Endometrial microvascular endothelial cells (primary cell): ENCODE data around the gene TES. TPM values are rescaled to one million over a fixed set of nuclear protein-coding genes. Genes with fewer than 3 reads are reported as not detected.

ENCODE experiments used
- in situ Hi-C: cut with HindIII; loops from 2 replicates; pipeline ENCODE4 v1.10.0; 2017; ENCODE audit warnings: low sequenced_read_pairs, low pct_unique_long_range_greater_than_20kb; ENCODE audit errors: inconsistent ontology term
- total RNA-seq: library from RNA; depleted of rRNA; stranded (reverse); fragments of >200 nt; gene quantifications from one replicate; pipeline ENCODE4 v1.2.3, GENCODE V29; 2015; ENCODE audit errors: inconsistent ontology term

Gene TES
- total RNA-seq, 1 donor from 2014 or later: 69.2 TPM

DNA sequence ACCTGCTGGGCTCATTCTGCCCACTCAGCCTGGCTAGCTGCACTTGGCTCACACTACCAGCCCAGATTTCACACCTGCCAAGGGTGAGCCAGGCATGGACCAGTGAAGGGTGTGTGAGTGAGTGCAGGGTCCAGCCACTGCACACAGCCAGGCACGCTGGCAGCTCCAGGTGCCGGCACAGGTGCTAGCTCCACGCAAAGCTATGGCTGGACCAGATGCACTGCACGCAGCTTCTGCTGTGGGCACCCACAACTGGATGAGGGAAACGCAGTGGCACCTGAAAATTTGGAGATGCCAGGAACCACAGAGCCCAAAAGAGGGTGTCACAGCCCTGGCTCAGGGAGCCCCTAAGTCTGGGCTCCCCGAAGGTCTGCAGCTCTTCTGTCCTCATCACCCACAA is 24.9 kb upstream of the TES start:
- in situ Hi-C loops: no loop called here

DNA sequence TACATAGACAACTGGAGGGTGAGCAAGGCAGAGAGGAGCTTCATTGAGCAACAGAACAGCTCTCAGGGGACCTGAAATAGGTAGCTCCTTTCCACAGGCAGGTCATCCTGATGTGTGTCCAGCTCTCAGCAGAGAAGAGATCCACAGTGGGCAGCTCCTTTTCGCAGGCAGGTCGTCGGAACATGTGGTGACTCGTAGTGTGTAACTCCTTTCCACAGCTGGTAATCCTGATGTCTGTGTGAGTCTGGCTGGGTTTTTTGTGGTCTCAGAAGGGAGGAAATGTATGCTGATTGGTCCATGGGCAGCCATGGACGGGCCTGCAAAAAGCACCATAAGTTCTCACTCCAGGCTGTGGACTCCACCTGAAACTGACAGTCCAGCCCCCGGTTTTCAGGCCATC is 24.4 kb upstream of the TES start:
- in situ Hi-C loops: no loop called here

DNA sequence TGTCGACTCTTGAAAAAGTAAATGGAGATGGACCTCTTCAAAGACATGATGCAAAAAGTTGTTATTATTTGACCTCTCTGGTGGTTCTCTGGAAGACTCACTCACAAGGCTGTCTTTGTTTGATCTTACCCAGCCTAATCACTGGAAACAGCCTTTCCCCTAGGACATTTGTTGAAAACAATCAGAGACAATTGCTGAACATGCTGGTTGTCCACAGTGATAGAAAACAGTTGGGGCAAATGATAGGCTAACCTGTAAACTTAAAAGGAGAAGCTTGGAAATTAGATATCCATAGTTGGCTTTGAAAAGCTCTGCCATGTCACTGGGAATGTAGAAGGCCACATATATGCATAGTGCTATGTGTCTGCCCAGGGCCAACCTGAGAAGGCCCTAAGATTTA is 22.9 kb upstream of the TES start:
- in situ Hi-C loops: no loop called here

DNA sequence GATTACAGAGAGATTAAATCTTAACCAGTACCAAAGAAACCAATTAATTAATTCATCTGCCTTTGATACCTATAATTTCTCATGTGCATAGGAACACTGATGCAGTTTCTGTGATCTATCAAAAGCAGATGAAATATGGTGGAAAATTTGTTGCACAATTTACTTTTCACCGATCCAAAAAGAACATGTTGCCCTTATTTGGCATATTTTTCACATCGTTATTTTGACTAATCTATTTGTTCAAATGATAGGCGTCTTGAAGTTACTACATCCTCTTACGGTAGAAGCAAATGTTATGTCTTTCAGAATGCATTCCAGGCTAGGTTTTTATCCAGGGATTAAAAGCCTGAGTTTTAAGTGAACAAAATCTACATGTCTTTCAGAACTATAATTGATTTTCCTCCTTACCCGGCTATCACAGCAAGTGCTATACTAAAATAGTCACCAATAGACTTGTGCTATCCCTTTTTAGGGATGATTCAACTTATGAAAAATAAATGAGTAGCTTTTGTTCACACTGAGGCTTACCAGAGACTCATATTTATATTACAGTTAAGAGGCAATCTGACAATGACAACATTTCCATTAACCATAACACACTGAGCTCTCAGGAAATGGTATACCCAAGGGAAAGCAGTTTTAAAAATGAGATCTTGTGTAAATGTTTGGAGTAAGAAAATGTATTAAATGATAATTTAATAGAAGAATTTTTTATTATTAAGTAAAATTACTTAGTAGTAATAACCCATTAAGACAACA is 16.8 kb upstream of the TES start:
- in situ Hi-C loops: no loop called here

DNA sequence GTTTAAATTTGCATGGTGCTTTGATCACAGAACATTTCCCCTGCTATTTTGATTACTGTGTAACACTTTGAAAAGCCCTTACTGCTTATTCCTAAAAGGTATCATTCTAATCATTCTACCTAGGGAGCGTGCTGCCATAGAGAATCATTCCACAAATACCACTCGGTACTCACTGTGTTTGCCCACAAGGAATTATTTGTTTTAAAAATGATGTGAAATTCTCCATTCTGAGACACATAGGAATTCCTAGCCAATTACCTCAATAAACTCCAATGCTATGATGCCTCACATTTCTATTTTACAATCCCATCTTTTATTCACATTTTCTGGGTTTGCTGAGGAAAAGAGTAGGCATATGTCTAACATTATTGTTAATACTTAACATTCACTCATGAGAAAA is 16.2 kb upstream of the TES start:
- in situ Hi-C loops: no loop called here

DNA sequence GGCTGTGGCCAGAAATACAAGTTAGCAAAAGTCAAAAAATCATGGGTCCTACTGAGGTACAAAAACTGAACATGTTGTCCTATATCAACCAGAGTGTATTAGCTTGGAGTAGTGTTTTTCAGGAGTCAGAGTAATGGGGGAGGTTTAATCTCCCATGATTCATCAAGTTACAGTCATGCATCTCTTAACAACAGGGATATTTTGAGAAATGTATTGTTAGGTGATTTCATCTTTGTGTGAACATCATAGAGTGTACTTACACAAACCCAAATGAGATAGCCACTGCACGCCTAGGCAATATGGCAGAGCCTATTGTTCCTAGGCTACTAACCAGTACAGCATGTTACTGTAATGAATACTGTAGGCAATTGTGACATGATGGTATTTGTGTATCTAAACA is 14.9 kb upstream of the TES start:
- in situ Hi-C loops: no loop called here

DNA sequence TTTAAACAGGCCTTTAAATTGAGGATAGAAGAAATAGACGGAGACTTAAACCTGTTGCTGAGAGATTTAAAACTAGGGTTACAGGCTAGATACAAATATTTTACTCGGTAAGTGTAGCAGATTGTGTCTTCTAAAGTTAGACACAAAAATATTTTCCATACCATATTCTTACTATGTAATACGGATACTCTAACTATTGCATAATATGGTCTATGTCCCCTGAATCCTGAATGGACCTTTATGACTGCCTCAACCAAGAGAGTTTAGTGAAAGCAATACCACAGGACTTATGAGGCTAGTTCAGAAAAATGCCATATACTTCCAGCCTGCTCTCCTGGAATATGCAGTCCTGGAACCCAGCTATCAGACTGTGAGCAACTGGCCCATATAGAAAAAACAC is 13.4 kb upstream of the TES start:
- in situ Hi-C loops: no loop called here

DNA sequence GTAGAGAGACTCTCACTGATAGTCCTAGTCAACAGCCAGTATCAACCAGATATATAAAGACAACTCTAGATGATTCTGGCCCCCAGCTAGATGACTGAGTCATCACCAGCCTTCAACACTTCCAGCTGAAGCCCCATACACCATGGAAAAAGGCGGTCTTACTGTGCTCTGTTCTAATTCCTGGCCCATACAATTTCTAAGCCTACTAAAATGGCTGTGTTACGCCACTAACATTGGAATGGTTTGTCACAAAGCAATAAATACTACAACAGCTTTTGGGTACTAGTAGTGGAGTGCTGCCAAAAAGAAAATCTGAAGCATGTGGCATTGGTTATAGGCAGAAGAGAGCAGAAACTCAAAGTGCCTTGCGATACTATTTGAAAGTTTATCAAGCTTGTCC is 13.0 kb upstream of the TES start:
- in situ Hi-C loops: no loop called here

DNA sequence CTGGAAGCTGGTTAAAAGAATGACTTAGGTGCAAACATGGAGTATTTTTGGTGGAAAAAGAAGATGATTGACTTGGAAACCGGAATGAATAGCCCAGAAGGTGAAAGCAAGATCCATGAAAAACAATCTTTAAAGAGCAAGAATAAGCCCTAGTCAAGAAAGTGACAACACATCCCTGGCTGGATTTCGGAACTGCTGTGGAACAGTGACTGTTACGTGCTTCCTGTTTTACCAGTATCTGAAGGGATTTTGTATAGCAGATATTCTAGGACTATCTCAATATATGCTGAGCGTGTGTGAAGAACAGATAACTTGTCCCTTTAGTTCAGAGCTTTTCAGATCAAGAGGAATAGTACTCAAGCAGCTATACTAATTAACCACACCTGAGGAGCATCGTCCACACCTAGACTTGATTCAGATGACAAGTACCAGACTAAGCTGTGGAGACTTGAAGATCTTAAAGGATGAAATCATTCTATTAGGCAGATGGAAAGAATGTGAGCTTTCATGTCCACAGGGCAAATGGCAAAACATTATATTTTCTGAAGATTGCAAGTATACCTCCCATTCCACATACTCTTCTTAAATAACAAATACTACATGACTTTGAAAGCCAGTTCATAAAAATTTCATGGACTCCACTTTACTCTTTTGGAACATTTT is 11.5 kb upstream of the TES start:
- in situ Hi-C loops: no loop called here

DNA sequence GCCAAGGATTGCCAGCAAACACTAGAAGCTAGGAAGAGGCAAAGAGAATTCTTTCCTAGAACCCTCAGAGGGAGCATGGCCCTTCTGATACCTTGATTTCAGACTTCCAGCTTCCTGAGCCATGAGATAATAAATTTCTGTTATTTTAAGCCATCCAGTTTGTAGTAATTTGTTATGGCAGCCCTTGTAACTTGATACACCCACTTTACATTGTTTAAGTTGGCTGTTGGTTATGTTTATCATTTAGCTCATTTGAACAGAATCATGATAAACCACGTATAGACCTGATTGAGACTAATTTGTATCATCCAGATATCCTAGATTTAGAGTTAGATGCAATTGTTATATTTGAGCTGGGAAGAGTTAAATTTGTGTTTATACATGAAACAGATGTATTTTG is 9.4 kb upstream of the TES start:
- in situ Hi-C loops: no loop called here

DNA sequence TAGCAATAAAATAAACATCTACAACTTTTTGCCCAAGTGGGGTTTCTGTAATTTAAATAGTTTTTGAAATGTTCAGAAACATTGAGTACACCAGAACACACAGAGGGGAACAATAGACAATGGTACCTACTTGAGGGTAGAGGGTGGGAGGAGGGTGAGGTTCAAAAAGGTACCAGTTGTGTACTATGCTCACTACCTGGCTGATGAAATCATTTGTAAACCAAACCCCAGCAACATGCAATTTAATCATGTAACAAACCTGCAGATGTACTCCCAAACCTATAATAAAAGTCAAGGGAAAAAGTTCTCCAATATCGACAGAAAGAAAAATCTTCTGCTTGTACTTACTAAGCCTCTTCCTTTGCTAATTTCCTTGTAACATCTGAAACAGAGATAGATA is 4.2 kb upstream of the TES start:
- in situ Hi-C loops: no loop called here

DNA sequence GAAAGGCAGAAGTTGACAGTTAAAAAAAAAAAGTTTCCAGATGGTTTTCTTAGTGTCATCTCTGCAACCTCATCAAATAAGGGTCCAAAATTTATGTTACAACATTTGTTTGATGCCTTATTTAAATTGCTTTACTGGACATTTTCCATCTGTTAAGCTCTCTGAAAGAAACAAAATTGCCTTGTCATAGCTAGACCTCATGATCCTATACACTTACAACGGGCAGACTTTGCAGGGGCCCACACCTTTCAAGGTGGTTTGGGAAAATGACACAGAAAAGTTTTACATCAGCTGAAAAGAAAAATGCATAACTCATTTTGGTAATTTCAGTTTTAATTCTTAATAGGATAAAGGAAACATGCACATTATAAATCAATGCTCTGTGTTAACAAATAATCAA is 1.4 kb upstream of the TES start:
- in situ Hi-C loops: no loop called here

DNA sequence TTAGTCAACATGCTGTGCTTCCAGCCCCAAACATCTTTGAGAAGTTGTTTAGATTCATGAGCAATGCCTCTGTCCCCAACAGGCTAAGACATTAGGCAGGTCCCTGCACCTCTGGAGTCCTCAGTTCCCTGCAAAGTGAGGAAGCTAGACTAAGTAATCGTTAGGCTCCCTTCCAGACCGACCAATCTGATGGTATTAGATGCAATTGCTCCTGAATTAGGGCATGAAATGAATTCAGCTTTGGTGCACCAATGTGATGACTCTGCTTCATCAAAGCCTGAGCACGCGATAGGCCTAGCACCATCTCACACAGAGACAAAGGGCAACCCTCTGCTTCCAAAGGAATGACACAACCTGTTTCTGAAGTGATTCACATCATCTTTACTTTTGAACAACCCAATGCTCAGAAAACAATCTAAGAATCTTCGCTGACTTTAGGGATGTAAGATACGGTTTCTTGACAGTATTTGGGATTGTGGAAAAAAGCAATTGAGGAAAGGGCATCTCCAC is 723 bp upstream of the TES start:
- in situ Hi-C loops: no loop called here

DNA sequence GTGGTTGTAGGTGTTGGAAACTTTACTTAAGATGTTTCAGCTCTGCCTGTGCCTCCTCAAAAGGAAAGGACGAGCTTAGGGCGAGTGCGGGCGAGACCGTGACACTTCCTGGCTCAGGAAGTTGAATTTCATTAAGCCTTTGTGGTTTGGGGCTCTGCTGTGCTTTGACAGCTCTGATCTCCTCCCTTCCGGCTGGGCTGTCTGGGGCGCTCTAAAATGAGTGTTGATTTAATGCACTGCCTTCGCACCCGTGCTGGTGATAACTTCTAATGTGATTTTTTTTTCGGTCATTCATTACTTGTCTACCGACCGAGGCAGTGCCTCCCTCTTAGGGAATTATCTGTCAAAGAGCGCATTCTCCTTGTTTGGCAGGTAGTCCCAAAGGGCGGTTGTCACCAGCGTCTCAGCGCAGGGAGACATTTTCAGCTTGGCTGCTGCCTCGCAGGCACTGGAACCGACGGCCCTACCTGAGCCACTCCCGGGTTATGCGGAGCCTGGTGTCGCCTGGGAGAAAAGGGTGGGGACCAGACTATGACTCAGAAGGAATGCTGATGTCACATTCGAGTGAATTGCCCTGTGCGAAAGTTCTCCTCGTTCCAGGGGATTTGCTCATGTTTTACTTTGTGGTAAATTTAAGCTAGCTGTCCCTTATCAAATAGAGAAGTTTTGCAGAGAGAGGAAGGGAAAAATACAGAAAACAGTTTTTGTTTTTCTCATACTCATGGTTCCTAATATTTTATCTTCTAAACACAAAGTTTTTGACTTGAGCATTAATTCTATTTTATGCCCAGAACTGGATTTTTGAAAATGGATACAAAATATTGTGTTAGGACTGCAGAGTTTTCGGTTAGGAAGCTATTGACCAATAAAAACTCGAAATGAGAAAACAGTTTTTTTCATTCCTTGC is 920 bp downstream of the TES start:
- in situ Hi-C loops: no loop called here

DNA sequence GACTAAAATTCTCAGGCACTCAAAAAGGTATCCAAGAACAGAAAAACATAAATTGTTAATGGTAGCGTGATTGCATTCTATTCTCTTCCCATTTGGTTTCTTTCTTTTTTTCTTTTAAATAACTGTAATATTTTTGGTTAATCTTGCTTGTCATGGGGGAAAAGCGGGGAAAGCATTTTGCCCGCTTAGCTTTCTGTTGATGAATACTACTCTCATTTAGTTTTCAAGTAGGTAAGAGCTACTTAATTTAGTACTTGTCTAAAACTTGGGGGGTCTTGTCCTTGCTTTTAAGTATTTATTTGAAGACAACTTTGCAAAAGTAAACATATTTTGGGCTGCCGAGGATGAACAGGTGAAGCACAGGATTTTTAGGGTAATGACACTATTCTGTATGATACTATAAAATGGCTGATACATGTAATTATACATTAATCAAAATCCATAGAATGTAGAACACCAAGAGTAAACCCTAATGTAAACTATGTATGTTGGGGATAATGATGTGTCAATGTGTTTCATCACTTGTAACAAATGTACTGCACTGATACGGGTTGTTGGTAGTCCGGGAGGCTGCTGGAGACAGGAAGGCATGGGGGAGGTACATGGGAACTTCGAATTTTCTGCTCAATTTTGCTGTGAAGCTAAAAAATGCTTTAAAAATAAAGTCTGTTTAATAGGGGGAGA is 1.7 kb downstream of the TES start:
- in situ Hi-C loops: no loop called here

DNA sequence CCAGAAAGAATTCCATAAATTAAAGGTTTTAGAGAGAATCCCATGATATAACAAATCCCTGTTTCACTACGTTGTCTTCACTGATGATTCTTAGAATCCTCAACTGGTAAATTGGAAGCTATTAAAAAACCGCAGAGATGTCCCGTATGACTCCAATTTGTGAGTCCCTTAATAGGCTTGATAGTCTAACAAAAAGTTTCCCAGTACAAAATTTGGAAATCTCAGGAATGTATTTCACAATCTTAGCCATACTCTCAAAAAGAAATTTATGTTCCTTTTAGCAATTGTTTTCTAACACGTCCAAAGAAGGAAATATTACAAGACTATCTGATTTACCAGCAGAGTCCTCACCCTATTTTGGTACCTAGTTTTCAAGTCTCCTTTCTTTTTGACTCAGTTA is 2.5 kb downstream of the TES start:
- in situ Hi-C loops: no loop called here

DNA sequence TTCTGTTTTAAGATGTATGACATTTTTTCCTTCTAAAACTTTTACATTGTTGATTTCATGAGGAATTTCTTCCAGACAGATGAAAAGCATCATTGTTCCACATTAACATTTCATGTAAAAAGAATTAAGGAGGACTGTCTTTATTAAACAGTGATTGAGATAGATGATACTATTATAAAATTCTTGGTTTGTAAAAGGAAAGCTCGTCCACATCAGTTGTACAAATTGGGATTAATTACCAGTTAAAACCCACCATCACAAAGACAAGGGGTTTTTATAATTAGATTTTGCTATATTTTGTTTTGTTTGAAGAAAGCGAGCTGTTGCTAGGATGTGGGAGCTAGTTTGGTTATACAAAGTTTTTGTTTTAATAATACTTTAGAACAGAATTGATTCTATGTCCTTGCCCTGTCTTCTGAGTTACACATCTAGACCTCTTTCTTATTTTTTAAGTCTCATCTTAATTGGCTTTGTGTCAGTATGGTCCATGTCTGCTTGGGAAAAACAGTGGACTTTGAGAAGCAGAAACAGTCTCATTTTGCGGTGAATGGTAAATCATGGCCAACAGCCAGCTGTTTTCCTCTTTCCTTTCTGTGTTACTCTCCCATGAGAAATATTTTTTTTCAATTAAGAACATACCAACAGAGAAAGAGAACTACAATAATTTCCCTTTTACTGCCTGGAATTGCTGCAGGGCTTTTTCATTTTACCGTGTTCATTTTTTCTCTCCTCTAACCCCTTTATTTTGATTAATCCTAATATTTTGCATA is 3.2 kb downstream of the TES start:
- in situ Hi-C loops: no loop called here

DNA sequence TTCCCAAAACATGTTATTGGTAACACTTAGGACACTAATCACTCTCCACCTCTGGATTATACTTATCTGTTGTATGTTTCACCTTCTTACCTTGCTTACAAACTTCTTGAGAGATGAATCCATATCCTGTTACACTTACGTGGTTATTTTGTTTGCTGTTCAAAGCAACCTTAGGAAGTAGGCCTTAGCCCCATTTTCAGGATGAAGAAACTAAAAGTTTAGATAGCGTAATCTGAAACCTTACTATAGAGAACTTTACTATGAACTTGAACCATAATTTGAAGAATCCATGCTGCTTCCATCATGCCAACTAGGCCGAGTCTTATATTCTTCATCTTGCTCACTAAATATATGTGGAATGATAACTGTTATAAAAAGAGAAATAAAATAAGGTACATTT is 4.6 kb downstream of the TES start:
- in situ Hi-C loops: no loop called here
